RWPE2 (cell line): Measurements from ENCODE around the gene USP16.

ENCODE experiments used
- ATAC-seq: fragments of 200-7000 bp; cut with Tn5 transposase; 3 replicates; pipeline ENCODE4 v1.9.1; 2021; ENCODE audit warnings: low read depth
- DNase-seq: peaks from one replicate; pipeline ENCODE4 v3.0.0-alpha.2; 2020; ENCODE audit warnings: low spot score
- H3K27ac ChIP-seq: fragments of 450-650 bp; 2 replicates; pipeline ENCODE4 v1.5.1; 2017; ENCODE audit warnings: mild to moderate bottlenecking; ENCODE audit not compliant: poor library complexity, severe bottlenecking
- H3K27me3 ChIP-seq: fragments of 250-450 bp; sonication (Bioruptor Pico); 2 replicates; pipeline ENCODE4 v1.5.1; 2021; ENCODE audit warnings: mild to moderate bottlenecking, moderate library complexity; ENCODE audit not compliant: insufficient read depth, poor library complexity, severe bottlenecking
- H3K36me3 ChIP-seq: fragments of 250-450 bp; sonication (Bioruptor Pico); 2 replicates; pipeline ENCODE4 v1.5.1; 2020; ENCODE audit warnings: low read depth, mild to moderate bottlenecking, moderate library complexity
- H3K4me1 ChIP-seq: fragments of 250-450 bp; sonication (Bioruptor Pico); 2 replicates; pipeline ENCODE4 v1.5.1; 2021; ENCODE audit warnings: mild to moderate bottlenecking, moderate library complexity; ENCODE audit not compliant: insufficient read depth, poor library complexity, severe bottlenecking
- H3K4me3 ChIP-seq: fragments of 250-450 bp; sonication (Bioruptor Pico); 2 replicates; pipeline ENCODE4 v1.5.1; 2021; ENCODE audit warnings: mild to moderate bottlenecking, moderate library complexity; ENCODE audit not compliant: severe bottlenecking
- H3K9me3 ChIP-seq: fragments of 250-450 bp; sonication (Bioruptor Pico); 2 replicates; pipeline ENCODE4 v1.5.1; 2021; ENCODE audit warnings: mild to moderate bottlenecking, moderate library complexity; ENCODE audit not compliant: severe bottlenecking
- TF ChIP-seq, protein P1 (sequence below): fragments of 450-650 bp; IDR thresholded peaks from one replicate; pipeline ENCODE4 v1.5.1; 2017; ENCODE audit warnings: mild to moderate bottlenecking, moderate library complexity; ENCODE audit not compliant: poor library complexity, severe bottlenecking

USP16 gene

DNA sequence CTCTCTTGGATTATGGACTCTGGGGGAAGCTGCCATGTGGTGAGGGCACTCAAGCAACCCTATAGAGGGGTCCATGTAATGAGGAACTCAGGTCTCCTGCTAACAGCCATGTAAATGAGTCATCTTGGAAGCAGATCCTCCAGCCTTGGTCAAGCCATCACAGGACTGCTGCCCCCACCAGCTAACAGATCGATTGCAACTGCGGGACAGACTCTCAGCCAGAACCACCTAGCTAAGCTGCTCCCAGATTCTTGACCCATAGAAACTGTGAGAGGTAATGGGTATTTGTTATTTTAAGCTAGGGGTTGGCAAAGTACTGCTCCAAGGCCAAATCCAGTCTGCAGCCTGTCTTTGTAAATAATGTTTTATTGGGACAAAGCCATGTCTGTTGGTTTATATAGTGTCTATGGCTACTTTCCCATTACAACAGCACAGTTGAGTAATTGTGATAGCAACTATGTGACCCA, 78.4 kb downstream of the USP16 start:
- Histone ChIP-seq H3K4me3 (no peak overlapping the region), H3K27ac (no peak overlapping the region), H3K27me3 (no peaks in the 10 kb centered on the region), H3K4me1 (peaks cover 11% of the 10 kb centered on the region), H3K9me3 (no peaks in the 10 kb centered on the region), H3K36me3 (no peaks in the 10 kb centered on the region)
- no peak for DNase-seq
- TF ChIP-seq, protein P1, sequence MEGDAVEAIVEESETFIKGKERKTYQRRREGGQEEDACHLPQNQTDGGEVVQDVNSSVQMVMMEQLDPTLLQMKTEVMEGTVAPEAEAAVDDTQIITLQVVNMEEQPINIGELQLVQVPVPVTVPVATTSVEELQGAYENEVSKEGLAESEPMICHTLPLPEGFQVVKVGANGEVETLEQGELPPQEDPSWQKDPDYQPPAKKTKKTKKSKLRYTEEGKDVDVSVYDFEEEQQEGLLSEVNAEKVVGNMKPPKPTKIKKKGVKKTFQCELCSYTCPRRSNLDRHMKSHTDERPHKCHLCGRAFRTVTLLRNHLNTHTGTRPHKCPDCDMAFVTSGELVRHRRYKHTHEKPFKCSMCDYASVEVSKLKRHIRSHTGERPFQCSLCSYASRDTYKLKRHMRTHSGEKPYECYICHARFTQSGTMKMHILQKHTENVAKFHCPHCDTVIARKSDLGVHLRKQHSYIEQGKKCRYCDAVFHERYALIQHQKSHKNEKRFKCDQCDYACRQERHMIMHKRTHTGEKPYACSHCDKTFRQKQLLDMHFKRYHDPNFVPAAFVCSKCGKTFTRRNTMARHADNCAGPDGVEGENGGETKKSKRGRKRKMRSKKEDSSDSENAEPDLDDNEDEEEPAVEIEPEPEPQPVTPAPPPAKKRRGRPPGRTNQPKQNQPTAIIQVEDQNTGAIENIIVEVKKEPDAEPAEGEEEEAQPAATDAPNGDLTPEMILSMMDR: no peak
- no peak for ATAC-seq
